HG03159 (cell line): ENCODE data around the gene ZNF664.

Experiments
- ATAC-seq: cut with Tn5 transposase; IDR thresholded peaks from one replicate; pipeline ENCODE4 v1.9.1; 2021; ENCODE audit warnings: mild to moderate bottlenecking, moderate library complexity; ENCODE audit not compliant: unreplicated experiment

The ZNF664 gene

GRCh38 chr12:124006846-124007713 lies 34.1 kb downstream of the ZNF664 start:
- ATAC-seq, result no peak

GRCh38 chr12:124007826-124008570 lies 35.0 kb downstream of the ZNF664 start:
- no peak for ATAC-seq

DNA sequence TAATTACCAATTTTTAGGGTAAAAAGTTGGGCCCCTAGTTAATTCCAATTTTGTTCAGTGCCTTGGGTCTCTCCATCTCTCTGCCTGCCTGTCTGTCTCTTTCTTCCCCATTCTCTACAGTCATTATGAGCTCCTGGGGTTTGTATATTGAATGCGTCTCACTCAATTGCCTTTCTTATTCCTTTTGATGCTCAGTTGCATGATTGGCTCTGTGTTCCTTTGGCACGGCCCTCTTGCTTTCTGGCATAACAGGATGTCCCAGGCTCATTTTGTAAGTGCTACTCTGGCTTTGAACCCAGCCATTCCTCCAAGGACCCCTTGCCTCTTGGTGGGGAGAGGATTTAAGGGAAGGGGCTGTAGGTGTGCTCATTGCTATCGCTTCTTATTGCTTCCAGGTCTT lies 35.6 kb downstream of the ZNF664 start:
- no peak for ATAC-seq

- ATAC-seq, result no peak
Observed at GRCh38 chr12:124009781-124010180, 36.8 kb downstream of the ZNF664 start.

DNA sequence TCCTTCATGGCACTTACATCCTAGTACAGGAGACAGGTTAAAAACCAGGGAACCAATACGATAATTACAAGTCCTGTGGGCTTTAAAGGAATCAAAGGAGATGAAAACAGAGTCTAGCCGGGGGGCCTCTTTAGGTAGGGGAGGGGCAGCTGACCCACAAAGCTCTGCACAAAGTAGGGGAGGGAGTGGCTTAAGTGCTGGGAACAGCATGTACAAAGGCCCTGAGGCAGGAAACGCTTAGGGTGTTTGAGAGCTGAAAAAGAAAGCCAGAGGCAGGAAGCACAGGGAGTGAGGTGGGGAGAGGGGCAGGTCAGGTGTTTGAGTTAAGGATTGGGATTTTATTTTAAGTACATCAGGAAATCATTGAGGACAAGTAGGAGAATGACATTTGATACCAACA lies 37.7 kb downstream of the ZNF664 start:
- ATAC-seq, result no peak

DNA sequence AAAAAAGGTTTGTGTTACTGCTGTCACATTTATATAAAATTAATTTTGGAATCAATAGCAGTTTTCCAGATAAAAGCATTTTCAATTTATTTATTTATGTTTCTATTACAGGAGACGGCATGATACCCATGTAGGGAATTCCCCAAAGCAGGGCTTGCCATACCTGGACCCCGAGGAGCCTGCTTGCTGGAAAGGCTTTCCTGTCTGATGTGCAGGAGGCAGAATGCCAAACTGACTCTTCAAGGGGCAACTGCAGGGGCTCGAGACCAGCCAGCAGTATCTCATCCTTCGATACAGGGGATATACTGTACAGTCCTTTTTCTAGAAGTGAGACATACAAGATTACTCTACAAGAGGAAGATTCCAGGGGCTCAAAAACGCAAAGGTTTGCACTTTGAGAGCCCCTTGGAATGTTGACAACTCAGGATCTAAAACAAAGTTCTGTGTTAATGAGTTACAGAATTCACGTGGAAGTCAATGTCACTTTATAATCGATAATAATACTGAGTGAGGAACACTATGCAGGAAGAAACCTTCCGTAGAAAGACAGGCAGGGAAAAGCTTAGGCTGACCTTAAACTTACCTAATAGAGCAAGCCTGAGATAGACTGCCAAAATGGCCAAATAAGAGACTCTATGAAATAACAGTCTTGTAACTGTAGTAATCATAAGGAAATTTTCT lies 38.6 kb downstream of the ZNF664 start:
- ATAC-seq, result no peak

DNA sequence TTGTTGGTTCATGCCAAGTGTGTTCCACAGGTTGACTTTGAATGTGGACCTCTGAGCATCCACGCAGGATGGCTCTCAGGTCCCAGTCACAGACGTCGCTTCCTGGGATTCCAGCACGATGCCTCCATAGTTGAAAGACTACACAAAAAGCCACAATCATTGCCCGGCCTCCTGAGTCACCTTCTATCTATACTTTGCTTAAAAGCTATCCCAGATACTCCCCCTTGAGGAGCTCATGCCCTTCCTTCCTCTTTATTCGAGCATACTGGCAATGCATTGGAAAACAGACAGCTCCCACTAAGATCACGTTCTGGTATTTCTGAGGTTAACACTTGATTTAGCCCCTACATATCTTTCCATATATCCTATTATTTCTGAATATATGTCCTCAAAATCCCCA lies 40.1 kb downstream of the ZNF664 start:
- ATAC-seq, result no peak

DNA sequence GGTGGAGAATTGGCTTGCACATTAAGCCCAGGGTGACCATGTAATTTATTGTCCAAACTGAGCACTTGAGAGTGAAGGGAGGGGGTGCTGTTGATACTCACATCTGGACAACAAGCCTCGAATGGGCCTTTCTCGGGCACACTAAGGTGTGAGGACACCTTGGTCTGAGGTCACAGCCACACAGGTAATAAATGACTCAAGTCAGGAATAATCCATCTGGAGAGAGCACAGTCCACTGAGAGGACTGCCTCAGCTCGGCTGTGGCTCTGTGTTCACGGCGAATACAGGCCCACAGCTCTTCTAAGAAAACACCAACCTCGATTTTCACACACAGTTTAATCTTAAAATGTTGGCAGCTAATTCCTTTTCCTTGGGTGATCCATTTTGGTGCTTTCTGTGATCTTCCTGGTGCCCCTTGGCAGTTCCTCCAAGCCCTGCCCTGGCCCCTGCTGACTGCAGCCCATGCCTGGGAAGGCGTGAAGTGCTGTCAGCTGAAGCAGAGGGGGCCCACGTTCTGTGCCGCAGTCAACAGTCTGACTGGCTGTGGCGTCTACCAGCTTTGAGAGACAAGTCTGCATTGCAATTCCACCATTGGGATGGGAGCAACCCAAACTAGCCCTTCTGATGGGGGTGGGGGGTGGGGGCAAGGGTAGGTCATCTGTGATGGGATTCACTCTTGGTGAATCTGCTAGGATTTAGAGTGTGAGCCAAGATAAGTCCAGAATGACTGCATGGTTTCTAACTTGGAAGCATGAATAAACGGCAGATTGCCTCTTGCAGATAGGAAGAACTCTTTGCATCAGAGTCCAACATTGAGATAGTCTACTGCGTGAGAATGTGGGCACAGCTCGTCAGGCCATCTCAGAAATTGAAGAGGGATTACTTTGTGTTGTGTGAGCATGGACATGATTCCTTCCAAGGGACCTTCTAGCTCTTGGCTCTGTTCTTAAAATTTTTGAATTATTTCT lies 42.8 kb downstream of the ZNF664 start:
- ATAC-seq, result no peak

- ATAC-seq, result no peak
Observed at GRCh38 chr12:124017064-124017463, 44.0 kb downstream of the ZNF664 start.

DNA sequence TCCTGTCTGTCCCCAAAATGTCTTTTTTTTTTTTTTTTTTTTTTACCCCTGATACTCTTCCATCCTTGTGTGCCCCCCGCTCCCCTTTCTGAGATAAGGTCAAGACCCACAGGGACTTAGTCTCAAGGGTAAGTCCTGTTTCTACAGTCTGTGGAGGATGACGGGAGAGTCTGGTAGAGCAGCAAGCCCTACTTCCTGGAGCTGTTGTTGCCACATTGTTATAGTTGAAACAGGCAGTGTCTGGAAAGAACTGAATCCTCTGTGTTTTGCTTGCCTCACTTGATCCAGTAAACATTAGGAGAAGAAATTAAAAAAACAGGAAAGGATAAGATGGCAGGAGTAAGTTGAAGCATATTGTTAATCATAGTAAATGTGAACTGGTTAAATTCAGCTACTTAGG lies 45.5 kb downstream of the ZNF664 start:
- no peak for ATAC-seq

- ATAC-seq, result no peak
Observed at GRCh38 chr12:124019115-124019514, 46.1 kb downstream of the ZNF664 start.

GRCh38 chr12:124020514-124020949 lies 47.5 kb downstream of the ZNF664 start:
- ATAC-seq, result no peak

DNA sequence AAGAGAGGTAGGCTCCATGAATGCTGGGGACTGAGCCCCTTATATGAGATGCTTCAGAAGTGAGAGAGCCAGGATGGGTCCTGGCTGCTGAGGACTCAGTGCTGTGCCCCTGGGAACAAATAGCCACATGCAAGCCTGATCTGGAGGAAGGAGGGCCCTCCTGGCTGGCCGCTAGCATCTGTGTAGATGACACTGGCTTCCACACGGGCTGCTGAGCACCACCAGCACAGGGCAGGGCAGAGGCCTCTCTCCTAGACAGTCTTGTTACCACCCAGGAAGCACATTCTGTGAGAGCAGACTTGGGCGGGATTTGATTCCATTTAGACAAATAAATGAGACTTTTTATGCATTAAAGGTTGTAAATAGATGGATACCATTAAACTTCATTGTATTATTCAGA lies 48.0 kb downstream of the ZNF664 start:
- no peak for ATAC-seq

GRCh38 chr12:124022161-124022560 lies 49.1 kb downstream of the ZNF664 start:
- ATAC-seq, result no peak

GRCh38 chr12:124024263-124024678 lies 51.3 kb downstream of the ZNF664 start:
- no peak for ATAC-seq

DNA sequence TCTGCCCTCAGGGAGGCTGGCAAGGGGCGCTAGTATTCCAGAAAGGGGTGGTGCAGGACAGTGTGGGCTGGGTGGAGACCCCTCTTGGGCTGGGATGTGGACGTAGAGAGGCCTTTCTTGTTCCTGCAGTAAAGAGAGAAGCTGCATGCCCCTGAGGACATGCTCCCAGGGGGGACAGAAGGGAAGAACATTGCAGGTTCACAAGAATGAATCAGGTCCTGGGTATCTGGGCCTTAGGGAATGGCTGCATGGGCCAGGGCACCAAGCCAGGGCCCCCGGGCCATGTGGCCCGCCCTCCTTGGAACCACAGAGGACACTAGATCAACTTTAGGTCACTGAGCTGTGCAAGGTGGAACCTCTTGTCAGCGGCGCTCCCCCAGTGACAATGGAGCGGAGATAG lies 51.8 kb downstream of the ZNF664 start:
- no peak for ATAC-seq

DNA sequence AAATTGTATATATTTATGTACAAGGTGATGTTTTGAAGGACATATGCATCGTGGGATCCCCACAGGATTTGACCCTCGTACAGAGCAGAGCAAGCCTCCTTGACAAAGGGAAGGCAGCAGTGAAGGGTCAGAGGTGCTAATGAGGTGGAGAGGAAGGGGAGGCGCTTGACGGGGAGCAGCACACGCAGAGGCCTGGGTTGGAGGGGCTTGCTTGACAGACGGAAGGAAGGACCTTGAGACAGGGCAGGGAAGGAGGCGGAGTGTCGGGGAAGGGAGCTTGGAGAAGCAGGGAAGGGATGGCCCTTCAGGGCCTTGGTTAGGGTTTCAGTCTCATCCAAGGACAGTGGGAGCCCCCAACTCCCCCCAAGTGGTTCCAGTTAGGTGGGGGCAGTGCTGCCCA lies 52.6 kb downstream of the ZNF664 start:
- ATAC-seq, result no peak

- ATAC-seq, result no peak
Observed at GRCh38 chr12:124026755-124027745, 54.0 kb downstream of the ZNF664 start.
